Smooth muscle cell (in vitro differentiated cells): ENCODE data around the gene GSG1L. TPM values are rescaled to one million over a fixed set of nuclear protein-coding genes. Genes with fewer than 3 reads are reported as not detected.

Experiments used
- DNase-seq: peaks from one replicate; lab custom pipeline; 2025; ENCODE audit not compliant: unreplicated experiment; lab: John Stamatoyannopoulos, UW
- H2AFZ ChIP-seq: fragments of 200-600 bp; sonication (generic); 2 replicates; pipeline ENCODE4 v1.6.0; 2016; ENCODE audit warnings: antibody characterized with exemption, low read depth, mild to moderate bottlenecking
- H3F3A ChIP-seq: fragments of 200-600 bp; sonication (generic); 2 replicates; pipeline ENCODE4 v1.6.0; 2017; ENCODE audit warnings: antibody characterized with exemption, low read depth
- H3K27ac ChIP-seq: fragments of 200-600 bp; sonication (generic); 2 replicates; pipeline ENCODE4 v1.5.1; 2016; ENCODE audit warnings: low read depth, mild to moderate bottlenecking
- H3K27me3 ChIP-seq: fragments of 200-600 bp; sonication (generic); 2 replicates; pipeline ENCODE4 v1.6.1; 2016; ENCODE audit warnings: low read depth, mild to moderate bottlenecking
- H3K36me3 ChIP-seq: fragments of 200-600 bp; sonication (generic); 2 replicates; pipeline ENCODE4 v1.5.1; 2016; ENCODE audit warnings: low read depth
- H3K4me1 ChIP-seq: fragments of 200-600 bp; sonication (generic); 2 replicates; pipeline ENCODE4 v1.5.1; 2016; ENCODE audit warnings: low read depth
- H3K4me2 ChIP-seq: fragments of 200-600 bp; sonication (generic); 2 replicates; pipeline ENCODE4 v1.6.0; 2016; ENCODE audit warnings: mild to moderate bottlenecking
- H3K4me3 ChIP-seq: fragments of 200-600 bp; sonication (generic); 2 replicates; pipeline ENCODE4 v1.5.1; 2016; ENCODE audit warnings: mild to moderate bottlenecking
- H3K79me2 ChIP-seq: fragments of 200-600 bp; sonication (generic); 2 replicates; pipeline ENCODE4 v1.6.0; 2016; ENCODE audit warnings: low read depth, mild to moderate bottlenecking
- H3K9ac ChIP-seq: fragments of 200-600 bp; sonication (generic); 2 replicates; pipeline ENCODE4 v1.6.0; 2016; ENCODE audit warnings: low read depth
- H3K9me3 ChIP-seq: fragments of 200-600 bp; sonication (generic); replicated peaks from 2 replicates; pipeline ENCODE4 v1.5.1; 2016; ENCODE audit warnings: low read depth
- H4K20me1 ChIP-seq: fragments of 200-600 bp; sonication (generic); 2 replicates; pipeline ENCODE4 v1.6.0; 2016; ENCODE audit warnings: low read depth
- CTCF ChIP-seq: fragments of 200-600 bp; sonication (generic); IDR thresholded peaks from 2 replicates; pipeline ENCODE4 v1.5.1; 2017; ENCODE audit warnings: borderline replicate concordance, mild to moderate bottlenecking, antibody characterized with exemption; ENCODE audit not compliant: insufficient read depth, poor library complexity, severe bottlenecking
- WGBS: methylation state at CpG from one replicate; pipeline ENCODE4 v1.1.7; 2016; ENCODE audit warnings: low lambda C conversion rate; 5-methylcytosine and 5-hydroxymethylcytosine counted together
- polyA plus RNA-seq: library from polyadenylated mRNA; unstranded; fragments of >200 nt; fragmentation: Nextera tagmentation; extraction: Ambion mirVana; gene quantifications from 2 replicates; pipeline ENCODE4 v1.2.1, GENCODE V29; 2016
- total RNA-seq: library from RNA; depleted of rRNA; stranded (reverse); fragments of >200 nt; gene quantifications from 2 replicates; pipeline ENCODE4 v1.2.3, GENCODE V29; 2014

GSG1L gene
- total and polyA plus RNA-seq, 2 experiments from 2014 or later = 0.31 TPM; not detected in 1

- no peaks in the 10 kb centered on the region for H3K4me1 ChIP-seq
- H3K36me3 ChIP-seq = no peaks in the 10 kb centered on the region
- no peak overlapping the region for H3K4me3 ChIP-seq
- WGBS = 46% methylated on average over 5 of the region's 5 CpGs
- H2AFZ ChIP-seq = no peak overlapping the region
- no peaks in the 10 kb centered on the region for H4K20me1 ChIP-seq
- no peak overlapping the region for H3K9ac ChIP-seq
- no peaks in the 10 kb centered on the region for H3K9me3 ChIP-seq
- no peak overlapping the region for H3K4me2 ChIP-seq
- peaks cover 12% of the 10 kb centered on the region for H3K27me3 ChIP-seq
- H3K79me2 ChIP-seq = no peaks in the 10 kb centered on the region
- no peak overlapping the region for H3K27ac ChIP-seq
- H3F3A ChIP-seq = no peaks in the 10 kb centered on the region
- DNase-seq = no peak
- no peak for TF ChIP-seq CTCF
Measured at GRCh38 chr16:27805828-27806351, 257.6 kb downstream of the GSG1L start.

GRCh38 chr16:27803775-27804549, 259.6 kb downstream of the GSG1L start:
- H2AFZ ChIP-seq = no peak overlapping the region
- 38% methylated on average over 10 of the region's 10 CpGs for WGBS
- H3K27ac ChIP-seq = no peak overlapping the region
- no peak overlapping the region for H3K4me2 ChIP-seq
- H3K36me3 ChIP-seq = no peaks in the 10 kb centered on the region
- peaks cover 12% of the 10 kb centered on the region for H3K27me3 ChIP-seq
- no peak overlapping the region for H3K9ac ChIP-seq
- no peaks in the 10 kb centered on the region for H4K20me1 ChIP-seq
- no peaks in the 10 kb centered on the region for H3K79me2 ChIP-seq
- TF ChIP-seq CTCF = no peak
- H3F3A ChIP-seq = no peaks in the 10 kb centered on the region
- H3K4me3 ChIP-seq = no peak overlapping the region
- H3K4me1 ChIP-seq = no peaks in the 10 kb centered on the region
- H3K9me3 ChIP-seq = no peaks in the 10 kb centered on the region
- DNase-seq = no peak

GRCh38 chr16:27802664-27803439, 260.7 kb downstream of the GSG1L start:
- no peaks in the 10 kb centered on the region for H3K9me3 ChIP-seq
- no peak for DNase-seq
- no peak overlapping the region for H3K4me3 ChIP-seq
- no peaks in the 10 kb centered on the region for H3K79me2 ChIP-seq
- H3K9ac ChIP-seq = no peak overlapping the region
- peaks cover 12% of the 10 kb centered on the region for H3K27me3 ChIP-seq
- H4K20me1 ChIP-seq = no peaks in the 10 kb centered on the region
- no peak for TF ChIP-seq CTCF
- no peaks in the 10 kb centered on the region for H3K4me1 ChIP-seq
- no peaks in the 10 kb centered on the region for H3F3A ChIP-seq
- no peaks in the 10 kb centered on the region for H3K36me3 ChIP-seq
- H2AFZ ChIP-seq = no peak overlapping the region
- H3K4me2 ChIP-seq = no peak overlapping the region
- WGBS = 82% methylated on average over 12 of the region's 12 CpGs
- H3K27ac ChIP-seq = no peak overlapping the region
